Endothelial cell of umbilical vein (primary cell): ENCODE results near the gene CLIC4. TPM values are rescaled to one million over a fixed set of nuclear protein-coding genes. Genes with fewer than 3 reads are reported as not detected.

ENCODE experiments used
- BruUV-seq: library from RNA; stranded (reverse); fragments of 400-500 nt; replicated peaks from 2 replicates; lab custom pipeline; 2021; lab: Mats Ljungman, UMichigan
- CTCF ChIA-PET: fragments of 300-600, 350-600 bp; sonication (Branson Sonifier 250); formaldehyde crosslinking; loops from one replicate; lab custom pipeline; 2021; ENCODE audit warnings: antibody characterized with exemption, inconsistent platforms; lab: Charles Lee
- POLR2A ChIA-PET: fragments of 300-600, 350-600 bp; sonication (Branson Sonifier 250); formaldehyde crosslinking; loops from one replicate; lab custom pipeline; 2021; ENCODE audit warnings: antibody characterized with exemption, inconsistent platforms; lab: Charles Lee
- DNase-seq: peaks from one replicate; pipeline ENCODE4 v3.0.0-alpha.2; 2011; ENCODE audit warnings: low read depth, low spot score
- FAIRE-seq: peaks from 2 replicates; lab custom pipeline; 2011; peaks lifted over from hg19 to GRCh38; lab: Jason Lieb, UNC
- H2AFZ ChIP-seq: 2 replicates; pipeline ENCODE4 v1.6.0; 2012; ENCODE audit warnings: low read depth, low read length, control low read depth, inconsistent platforms
- H3K27ac ChIP-seq: 2 replicates; pipeline ENCODE4 v1.5.1; 2011; ENCODE audit warnings: low read depth, mild to moderate bottlenecking, control low read depth, low read length, moderate library complexity; ENCODE audit not compliant: insufficient read depth
- H3K27me3 ChIP-seq, 2 experiments: 2 replicates each; pipeline versions ENCODE4 v1.6.0 to v1.6.1; 2011; ENCODE audit warnings: low read length in 2 of 2, mixed read lengths in 1 of 2; ENCODE audit not compliant: control insufficient read depth in 2 of 2, insufficient read depth in 2 of 2
- H3K36me3 ChIP-seq, 2 experiments: 2 replicates in 1 of 2; 3 replicates in 1 of 2; pipeline ENCODE4 v1.5.1; 2011; ENCODE audit warnings: low read length in 2 of 2, mild to moderate bottlenecking in 1 of 2, moderate library complexity in 1 of 2; ENCODE audit not compliant: control insufficient read depth in 2 of 2, insufficient read depth in 2 of 2; ENCODE audit errors: extremely low read depth in 1 of 2
- H3K4me1 ChIP-seq: 3 replicates; pipeline ENCODE4 v1.5.1; 2011; ENCODE audit warnings: mild to moderate bottlenecking, low read length; ENCODE audit not compliant: control insufficient read depth, insufficient read depth; ENCODE audit errors: extremely low read depth
- H3K4me2 ChIP-seq: 2 replicates; pipeline ENCODE4 v1.6.1; 2011; ENCODE audit warnings: low read length, control low read depth, mixed read lengths; ENCODE audit not compliant: insufficient read depth
- H3K4me3 ChIP-seq, 3 experiments: fragments of 200-600 bp in 1 of 3; sonication (generic), shearing (Covaris generic) in 1 of 3; replicated peaks in 1 of 3; 2 replicates each; pipeline ENCODE4 v1.5.1; 2011 to 2016; ENCODE audit warnings: control low read depth in 3 of 3, low read length in 3 of 3, mild to moderate bottlenecking in 2 of 3, inconsistent platforms in 1 of 3, low read depth in 1 of 3, moderate library complexity in 1 of 3; ENCODE audit not compliant: insufficient read depth in 1 of 3
- H3K79me2 ChIP-seq: 2 replicates; pipeline ENCODE4 v1.6.0; 2012; ENCODE audit warnings: low read length, inconsistent platforms; ENCODE audit not compliant: control insufficient read depth, insufficient read depth
- H3K9ac ChIP-seq: replicated peaks from 2 replicates; pipeline ENCODE3; 2011; ENCODE audit warnings: low read length, control low read depth; ENCODE audit not compliant: insufficient read depth; ENCODE audit errors: extremely low read depth
- H3K9me1 ChIP-seq: replicated peaks from 3 replicates; pipeline ENCODE4 v1.6.0; 2011; ENCODE audit warnings: mild to moderate bottlenecking, low read length; ENCODE audit not compliant: control insufficient read depth, insufficient read depth; ENCODE audit errors: extremely low read depth
- H3K9me3 ChIP-seq: replicated peaks from 2 replicates; pipeline ENCODE4 v1.5.1; 2012; ENCODE audit warnings: low read length, inconsistent platforms; ENCODE audit not compliant: control insufficient read depth, insufficient read depth
- H4K20me1 ChIP-seq: replicated peaks from 2 replicates; pipeline ENCODE3; 2011; ENCODE audit warnings: mild to moderate bottlenecking, low read length; ENCODE audit not compliant: control insufficient read depth, insufficient read depth; ENCODE audit errors: extremely low read depth
- CTCF ChIP-seq, 2 donors: IDR thresholded peaks; 1 replicate in 1 of 2; 2 replicates in 1 of 2; pipeline ENCODE4 v1.5.1; 2011; ENCODE audit warnings: low read length in 2 of 2, mild to moderate bottlenecking in 2 of 2, moderate library complexity in 2 of 2, control low read depth in 1 of 2, inconsistent platforms in 1 of 2, low read depth in 1 of 2; ENCODE audit not compliant: insufficient read depth in 1 of 2; ENCODE audit errors: extremely low read depth in 1 of 2
- EZH2 ChIP-seq: IDR thresholded peaks from 2 replicates; pipeline ENCODE4 v1.6.1; 2012; ENCODE audit warnings: borderline replicate concordance, low read depth, mild to moderate bottlenecking, moderate library complexity, low read length, inconsistent platforms; ENCODE audit not compliant: severe bottlenecking
- FOS ChIP-seq: IDR thresholded peaks from 2 replicates; pipeline ENCODE4 v1.6.1; 2011; ENCODE audit warnings: mild to moderate bottlenecking, low read length, moderate library complexity, borderline replicate concordance; ENCODE audit not compliant: insufficient read depth
- GATA2 ChIP-seq: IDR thresholded peaks from 2 replicates; pipeline ENCODE4 v1.7.0; 2011; ENCODE audit warnings: low read depth, mild to moderate bottlenecking, moderate library complexity, mixed read lengths, low read length; ENCODE audit not compliant: insufficient read length, insufficient read depth
- JUN ChIP-seq: IDR thresholded peaks from 2 replicates; pipeline ENCODE4 v1.6.1; 2011; ENCODE audit warnings: borderline replicate concordance, low read depth; ENCODE audit not compliant: insufficient read length, insufficient read depth
- MAX ChIP-seq: IDR thresholded peaks from 2 replicates; pipeline ENCODE4 v1.6.1; 2011; ENCODE audit not compliant: insufficient read depth, insufficient read length
- MYC ChIP-seq: IDR thresholded peaks from one replicate; pipeline ENCODE4 v1.6.1; 2011; ENCODE audit warnings: mild to moderate bottlenecking, low read depth, low read length
- POLR2A ChIP-seq: IDR thresholded peaks from 2 replicates; pipeline ENCODE4 v1.6.1; 2012; ENCODE audit warnings: low read depth, mild to moderate bottlenecking, control low read depth, low read length
- POLR2AphosphoS5 ChIP-seq: IDR thresholded peaks from 2 replicates; pipeline ENCODE4 v1.6.1; 2012; ENCODE audit warnings: low read depth, mild to moderate bottlenecking, control low read depth, low read length, moderate library complexity; ENCODE audit not compliant: insufficient read depth
- dilution Hi-C: fragments of 300-500 bp; cut with MboI; formaldehyde crosslinking; loops from one replicate; pipeline ENCODE4 v1.15.0; 2019; ENCODE audit warnings: low sequenced_read_pairs; ENCODE audit not compliant: extremely low pct_ligation_motif_present
- intact Hi-C: fragments of 100-400 bp; cut with micrococcal nuclease; formaldehyde crosslinking; loops from one replicate; pipeline ENCODE4 v1.10.0; 2022
- polyA plus RNA-seq, 4 experiments: library from polyadenylated mRNA; depleted of rRNA in 3 of 4; stranded (reverse) in 3 of 4; unstranded in 1 of 4; fragments of >200 nt; gene quantifications; 2 replicates each; pipeline versions ENCODE4 v1.2.1 to v1.2.3, GENCODE V29; 2011 to 2012; ENCODE audit warnings: missing spikeins in 1 of 4
- total RNA-seq: library from RNA; stranded (reverse); gene quantifications from 2 replicates; pipeline ENCODE4 v1.2.3, GENCODE V29; 2021

The CLIC4 gene
- total and polyA plus RNA-seq, 2 donors (not counting 3 experiments of a cell fraction or from before 2014, with no cell fraction given) = 97.5 to 330 TPM

- no peaks in the 10 kb centered on the region for H4K20me1 ChIP-seq
- peaks cover 23 to 29% of the 10 kb centered on the region in 2 experiments for H3K27me3 ChIP-seq
- ChIA-PET CTCF (no interaction called here), POLR2A (no interaction called here)
- FAIRE-seq (no peak), DNase-seq (no peak)
- no peaks in the 10 kb centered on the region for H3K79me2 ChIP-seq
- dilution Hi-C loops = no loop called here
- no peak overlapping the region for H2AFZ ChIP-seq
- H3K4me2 ChIP-seq = no peak overlapping the region
- no peak for TF ChIP-seq MAX
- TF ChIP-seq POLR2AphosphoS5 = no peak
- no peaks in the 10 kb centered on the region for H3K36me3 ChIP-seq
- H3K9me1 ChIP-seq = no peaks in the 10 kb centered on the region
- no peak overlapping the region for H3K9ac ChIP-seq
- H3K4me1 ChIP-seq = no peaks in the 10 kb centered on the region
- no peaks in the 10 kb centered on the region for H3K9me3 ChIP-seq
- no peak overlapping the region for H3K4me3 ChIP-seq
- intact Hi-C loops = no loop called here
- no peak overlapping the region for H3K27ac ChIP-seq
- BruUV-seq = no TSS peak
Measured at GRCh38 chr1:24878045-24878444, 132.8 kb downstream of the CLIC4 start.

DNA sequence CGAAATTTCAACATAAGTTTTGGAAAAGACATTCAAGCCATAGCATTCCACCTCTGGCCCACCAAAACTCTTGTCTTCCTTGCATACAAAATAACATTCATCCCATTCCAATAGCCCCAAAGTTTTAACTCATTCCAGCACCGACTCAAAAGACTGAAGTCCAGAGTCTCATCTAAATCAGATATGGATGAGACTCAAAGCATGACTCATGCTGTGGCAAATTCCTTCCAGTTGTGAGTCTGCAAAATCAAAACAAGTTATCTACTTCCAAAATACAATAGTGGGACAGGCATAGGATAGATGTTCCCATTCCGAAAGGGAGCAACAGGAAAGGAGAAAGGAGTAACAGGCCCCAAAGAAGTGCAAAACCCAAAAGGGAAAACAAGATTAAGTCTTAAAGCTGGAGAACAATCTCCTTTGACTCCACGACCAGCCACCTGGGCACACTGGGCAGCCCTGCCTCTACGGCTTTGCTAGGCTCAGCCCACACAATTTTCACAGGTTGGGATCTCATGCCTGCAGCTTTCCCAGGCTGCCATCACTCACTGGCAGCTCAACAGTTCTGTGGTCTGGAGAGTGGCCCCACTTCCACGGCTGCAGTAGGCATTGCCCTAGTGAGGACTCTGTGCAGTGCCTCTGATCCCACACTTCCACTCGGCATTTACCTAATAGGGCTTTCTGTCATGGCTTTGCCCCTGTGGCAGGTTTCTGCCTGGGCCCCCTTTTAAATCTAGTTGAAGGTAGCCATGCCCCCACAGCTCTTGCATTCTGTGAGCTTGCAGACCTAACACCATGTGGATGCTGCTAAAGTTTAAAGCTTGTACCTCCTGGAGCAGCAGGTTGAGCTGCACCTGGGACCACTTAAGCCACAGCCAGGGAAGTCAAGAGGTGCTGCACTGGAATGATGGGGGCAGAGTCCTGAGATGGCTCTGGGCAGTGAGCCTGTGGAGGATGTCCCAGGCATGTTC, 133.8 kb downstream of the CLIC4 start:
- Histone ChIP-seq H3K9me3 (no peaks in the 10 kb centered on the region), H3K4me3 (no peak overlapping the region), H4K20me1 (no peaks in the 10 kb centered on the region), H2AFZ (no peak overlapping the region), H3K36me3 (no peaks in the 10 kb centered on the region), H3K4me2 (no peak overlapping the region), H3K9me1 (no peaks in the 10 kb centered on the region), H3K9ac (no peak overlapping the region), H3K27ac (no peak overlapping the region), H3K4me1 (no peaks in the 10 kb centered on the region), H3K27me3 (peaks cover 26 to 33% of the 10 kb centered on the region in 2 experiments), H3K79me2 (no peaks in the 10 kb centered on the region)
- ChIA-PET CTCF (no interaction called here), POLR2A (no interaction called here)
- no TSS peak for BruUV-seq
- no peak for DNase-seq
- FAIRE-seq = no peak
- TF ChIP-seq EZH2 = no peak
- no peak for TF ChIP-seq JUN
- no peak for TF ChIP-seq FOS
- TF ChIP-seq POLR2AphosphoS5 = no peak
- no peak for TF ChIP-seq MAX
- TF ChIP-seq POLR2A = no peak
- TF ChIP-seq GATA2 = no peak
- no peak for TF ChIP-seq MYC
- TF ChIP-seq CTCF (IDR thresholded peaks at IDR 0.05; ENCODE audit: extremely low read depth in 1 of 2, insufficient read depth in 1 of 2, low read depth in 1 of 2, low read length in 2 of 2) = no peak
- dilution Hi-C loops = no loop called here
- intact Hi-C loops = no loop called here
